ENCODE results near the gene TNP2.

DNA sequence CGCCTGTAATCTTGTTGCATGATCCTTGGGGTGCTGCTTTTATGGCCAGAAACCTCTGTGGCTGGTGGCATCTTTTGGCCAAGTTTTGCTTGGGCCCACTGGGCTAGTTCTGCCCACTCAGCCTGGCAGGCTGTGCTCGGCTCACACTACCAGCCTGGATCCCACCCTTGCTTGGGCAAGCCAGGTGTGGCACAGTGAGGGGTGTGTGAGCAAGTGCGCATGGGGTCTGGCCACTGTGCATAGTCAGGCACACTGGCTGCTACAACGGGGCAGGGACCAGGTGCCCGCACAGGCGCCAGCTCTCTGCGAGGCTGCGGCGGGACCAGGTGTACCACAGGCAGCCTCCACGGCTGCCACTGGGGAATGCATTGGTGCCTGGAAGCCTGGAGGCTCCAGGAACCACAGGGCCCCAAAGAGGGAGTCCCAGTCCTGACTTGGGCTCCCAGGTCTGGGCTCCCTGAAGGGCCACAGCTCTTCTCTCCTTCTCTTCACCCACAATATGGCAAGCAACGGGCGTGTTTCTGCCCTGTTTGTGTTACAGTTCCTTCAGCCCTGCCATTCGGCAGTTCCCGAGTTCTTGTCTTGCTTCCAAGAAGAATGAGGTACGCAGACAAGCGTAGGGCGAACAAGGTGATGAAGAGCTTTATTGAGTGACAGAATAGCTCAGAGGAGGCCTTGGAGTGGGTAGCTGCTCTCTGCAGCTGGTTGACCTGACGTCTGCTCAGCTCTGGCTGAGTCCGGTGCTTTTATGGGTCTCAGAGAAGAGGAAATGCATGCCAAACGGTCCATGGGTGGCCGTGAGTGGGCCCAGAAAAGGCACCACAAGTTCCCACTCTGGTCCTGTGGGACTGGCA, 38.7 kb upstream of the TNP2 start:
- TF ChIP-seq EP300 (IDR thresholded peaks at IDR 0.05) = no peak
- TF ChIP-seq, protein P1, sequence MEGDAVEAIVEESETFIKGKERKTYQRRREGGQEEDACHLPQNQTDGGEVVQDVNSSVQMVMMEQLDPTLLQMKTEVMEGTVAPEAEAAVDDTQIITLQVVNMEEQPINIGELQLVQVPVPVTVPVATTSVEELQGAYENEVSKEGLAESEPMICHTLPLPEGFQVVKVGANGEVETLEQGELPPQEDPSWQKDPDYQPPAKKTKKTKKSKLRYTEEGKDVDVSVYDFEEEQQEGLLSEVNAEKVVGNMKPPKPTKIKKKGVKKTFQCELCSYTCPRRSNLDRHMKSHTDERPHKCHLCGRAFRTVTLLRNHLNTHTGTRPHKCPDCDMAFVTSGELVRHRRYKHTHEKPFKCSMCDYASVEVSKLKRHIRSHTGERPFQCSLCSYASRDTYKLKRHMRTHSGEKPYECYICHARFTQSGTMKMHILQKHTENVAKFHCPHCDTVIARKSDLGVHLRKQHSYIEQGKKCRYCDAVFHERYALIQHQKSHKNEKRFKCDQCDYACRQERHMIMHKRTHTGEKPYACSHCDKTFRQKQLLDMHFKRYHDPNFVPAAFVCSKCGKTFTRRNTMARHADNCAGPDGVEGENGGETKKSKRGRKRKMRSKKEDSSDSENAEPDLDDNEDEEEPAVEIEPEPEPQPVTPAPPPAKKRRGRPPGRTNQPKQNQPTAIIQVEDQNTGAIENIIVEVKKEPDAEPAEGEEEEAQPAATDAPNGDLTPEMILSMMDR (IDR thresholded peaks at IDR 0.05) = no peak

All from upper lobe of left lung (tissue), 4 donors.